ENCODE results near the gene SNAPC2.

- no peak for TF ChIP-seq CTCF (IDR thresholded peaks at IDR 0.05)
- no peak for TF ChIP-seq POLR2A (IDR thresholded peaks at IDR 0.05)
Observed at GRCh38 chr19:7923295-7924191, 3.4 kb downstream of the SNAPC2 start.

Measured in thyroid gland (tissue), 4 donors.